Measurements from ENCODE around the gene PTPRS.

- TF ChIP-seq GATA3 (IDR thresholded peaks at IDR 0.05; ENCODE audit: low read depth, low read length) (no peak), GATA2 (IDR thresholded peaks at IDR 0.05; ENCODE audit: low read depth, low read length) (no peak)
These were observed 22.3 kb downstream of the PTPRS start for GRCh38 chr19:5318306-5318705.

Measured in SH-SY5Y (cell line).